Breast epithelium (tissue), 4 donors: Measurements from ENCODE around the gene PGGT1B. TPM values are rescaled to one million over a fixed set of nuclear protein-coding genes. Genes with fewer than 3 reads are reported as not detected.
A peak's percentile ranks its signal among the peaks of the same experiment; 100 is the strongest.
"Not testable (repeated sequence)": the region's sequence is repeated elsewhere in the genome, so short reads cannot be mapped to it uniquely, and the experiment has no call there.

Source experiments
- DNase-seq, 2 donors: peaks; one replicate each; pipeline ENCODE4 v3.0.0-alpha.2; 2019; ENCODE audit warnings: low spot score in 2 of 2
- H3K27ac ChIP-seq, 2 donors: fragments of 200-600 bp; sonication (generic) in 1 of 2; one replicate each; pipeline ENCODE4 v1.5.1; 2016 to 2019; ENCODE audit warnings: mild to moderate bottlenecking in 1 of 2
- H3K27me3 ChIP-seq, 2 donors: fragments of 200-600 bp; sonication (generic) in 1 of 2; one replicate each; pipeline versions ENCODE4 v1.5.1 to v1.6.0; 2017 to 2019; ENCODE audit warnings: control low read depth in 1 of 2, mild to moderate bottlenecking in 1 of 2
- H3K36me3 ChIP-seq: fragments of 200-600 bp; one replicate; pipeline ENCODE4 v1.5.1; 2019
- H3K4me1 ChIP-seq, 2 donors: fragments of 200-600 bp; sonication (generic); one replicate each; pipeline ENCODE4 v1.5.1; 2016 to 2019; ENCODE audit warnings: control low read depth in 1 of 2
- H3K4me3 ChIP-seq, 3 donors: fragments of 200-600 bp; sonication (generic); 1 replicate in 2 of 3; 2 replicates in 1 of 3; pipeline ENCODE4 v1.5.1; 2016 to 2019; ENCODE audit warnings: mild to moderate bottlenecking in 3 of 3, moderate library complexity in 2 of 3
- H3K9me3 ChIP-seq, 2 donors: fragments of 200-600 bp; sonication (generic) in 1 of 2; one replicate each; pipeline ENCODE4 v1.5.1; 2016 to 2019; ENCODE audit warnings: control low read depth in 1 of 2
- CTCF ChIP-seq, 3 donors: fragments of 450-650 bp; IDR thresholded peaks; one replicate each; pipeline ENCODE4 v1.5.1; 2016 to 2017; ENCODE audit warnings: antibody characterized with exemption in 3 of 3, mild to moderate bottlenecking in 3 of 3, moderate library complexity in 3 of 3
- POLR2A ChIP-seq: fragments of 450-650 bp; IDR thresholded peaks from one replicate; pipeline ENCODE4 v1.6.1; 2016; ENCODE audit warnings: antibody characterized with exemption, mild to moderate bottlenecking, moderate library complexity
- POLR2AphosphoS5 ChIP-seq, 3 donors: sonication (generic); formaldehyde crosslinking; IDR thresholded peaks; one replicate each; pipeline ENCODE4 v1.6.1; 2017; ENCODE audit warnings: antibody characterized with exemption in 3 of 3
- intact Hi-C: fragments of 100-400 bp; cut with DNase I; formaldehyde crosslinking; loops from one replicate; pipeline ENCODE4 v1.15.1; 2023; ENCODE audit warnings: low total_unique reads
- total RNA-seq, 3 donors: library from RNA; depleted of rRNA; stranded (reverse); fragments of >200 nt; gene quantifications; one replicate each; pipeline ENCODE4 v1.1.0, GENCODE V29; 2016

The PGGT1B gene
- total RNA-seq, 3 donors from 2014 or later: 12.6 to 15.7 (median 15.7) TPM

DNA sequence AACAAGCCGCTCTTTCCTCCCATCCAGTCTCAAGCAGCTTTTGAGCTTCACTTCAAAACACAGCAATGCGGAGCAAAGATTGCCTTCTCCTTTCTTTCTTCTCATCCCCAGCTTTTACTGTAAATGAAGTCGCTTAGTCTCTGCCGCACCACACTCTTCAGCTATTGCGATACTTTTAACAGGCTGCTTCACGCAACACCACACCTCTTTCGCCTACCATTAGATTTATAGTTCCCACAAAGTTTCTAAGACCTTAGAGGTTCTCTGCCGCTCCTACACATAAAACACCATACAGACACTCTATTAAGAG, 711 bp downstream of the PGGT1B start:
- Histone ChIP-seq H3K27ac (peak overlapping the region in 1 of 2 donors; percentile 83), H3K9me3 (no peaks in the 10 kb centered on the region), H3K27me3 (no peaks in the 10 kb centered on the region), H3K4me1 (peaks cover 0 to 3% of the 10 kb centered on the region in 2 donors), H3K4me3 (peak overlapping the region; percentile 77 to 93 (median 89)), H3K36me3 (no peaks in the 10 kb centered on the region)
- no peak for DNase-seq
- no peak for TF ChIP-seq POLR2AphosphoS5 (IDR thresholded peaks at IDR 0.05)
- TF ChIP-seq CTCF (IDR thresholded peaks at IDR 0.05): no peak
- no peak for TF ChIP-seq POLR2A
- intact Hi-C loops: no loop called here

GRCh38 chr5:115260248-115260647, 2.4 kb downstream of the PGGT1B start:
- no peaks in the 10 kb centered on the region for H3K9me3 ChIP-seq
- H3K4me1 ChIP-seq: peaks cover 0 to 3% of the 10 kb centered on the region in 2 donors
- TF ChIP-seq POLR2A: no peak
- no peak for TF ChIP-seq POLR2AphosphoS5 (IDR thresholded peaks at IDR 0.05)
- TF ChIP-seq CTCF (IDR thresholded peaks at IDR 0.05): no peak

DNA sequence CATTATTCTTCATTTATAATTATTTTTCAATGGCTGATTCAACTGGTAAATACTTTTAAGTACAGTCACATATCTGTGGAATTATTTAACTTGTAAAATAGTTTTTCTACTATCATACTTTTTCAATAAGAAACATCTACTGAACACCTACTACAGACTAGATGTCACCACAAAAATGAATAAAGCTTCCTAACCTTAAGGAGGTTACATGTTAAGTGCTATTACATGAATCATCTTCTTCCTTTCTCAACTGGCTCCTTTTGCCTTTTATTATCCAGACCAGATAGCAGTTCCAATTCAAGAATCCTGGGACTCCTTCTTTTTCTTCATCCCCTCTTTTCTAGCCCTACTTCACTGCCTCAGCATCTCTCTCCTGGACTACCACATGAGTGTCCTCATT, 4.7 kb downstream of the PGGT1B start:
- H3K36me3 ChIP-seq: no peaks in the 10 kb centered on the region
- no peak overlapping the region for H3K4me3 ChIP-seq
- intact Hi-C loops: no loop called here
- no peak overlapping the region for H3K27ac ChIP-seq
- no peaks in the 10 kb centered on the region for H3K27me3 ChIP-seq
- DNase-seq: no peak
- no peaks in the 10 kb centered on the region for H3K9me3 ChIP-seq
- peaks cover 0 to 3% of the 10 kb centered on the region in 2 donors for H3K4me1 ChIP-seq
- TF ChIP-seq POLR2A (no peak), CTCF (IDR thresholded peaks at IDR 0.05) (no peak), POLR2AphosphoS5 (IDR thresholded peaks at IDR 0.05) (no peak)

More at GRCh38 chr5:115260248-115260647, 2.4 kb downstream of the PGGT1B start:
- DNase-seq: no peak
- Histone ChIP-seq H3K4me3 (no peak overlapping the region), H3K27ac (no peak overlapping the region), H3K36me3 (no peaks in the 10 kb centered on the region), H3K27me3 (no peaks in the 10 kb centered on the region)
- intact Hi-C loops: no loop called here

GRCh38 chr5:115249379-115249778, 13.3 kb downstream of the PGGT1B start:
- DNase-seq, H3K36me3 ChIP-seq, H3K27ac ChIP-seq, H3K9me3 ChIP-seq, H3K4me3 ChIP-seq, H3K4me1 ChIP-seq, H3K27me3 ChIP-seq, intact Hi-C loops: not testable (repeated sequence)

DNA sequence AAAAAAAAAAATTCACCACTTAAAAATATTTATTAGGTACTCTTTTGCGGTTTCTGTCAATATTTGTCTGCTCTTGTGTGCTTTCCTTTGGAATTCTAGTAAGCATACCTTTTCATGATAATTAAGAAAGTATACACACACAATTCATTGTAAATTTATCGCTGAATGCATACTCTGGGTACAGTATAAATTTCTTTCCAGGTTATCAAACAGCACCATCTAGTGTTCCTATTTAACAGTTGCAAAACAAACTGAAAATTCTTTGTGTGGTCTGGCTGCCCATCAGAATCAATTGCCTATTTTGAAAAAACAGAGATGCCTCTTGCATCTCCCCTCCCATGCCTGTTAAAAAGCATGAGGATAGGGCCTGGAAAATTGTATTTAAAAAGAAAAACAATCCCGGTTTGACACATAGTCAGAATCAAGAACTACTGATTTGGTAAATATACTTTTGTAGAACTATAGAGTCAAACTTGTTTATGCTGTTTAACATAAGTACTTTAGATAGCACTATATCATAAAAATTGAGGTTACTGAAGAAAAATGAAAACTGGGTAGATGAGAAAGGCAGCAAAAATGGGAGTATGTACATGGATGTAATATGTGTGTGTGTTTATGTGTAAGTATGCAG, 16.2 kb downstream of the PGGT1B start:
- Histone ChIP-seq H3K4me1 (no peaks in the 10 kb centered on the region), H3K27ac (no peak overlapping the region), H3K9me3 (no peaks in the 10 kb centered on the region), H3K4me3 (no peak overlapping the region), H3K27me3 (no peaks in the 10 kb centered on the region), H3K36me3 (no peaks in the 10 kb centered on the region)
- DNase-seq: no peak
- TF ChIP-seq CTCF (IDR thresholded peaks at IDR 0.05) (peak in 2 of 3 donors; percentile 53 to 59), POLR2AphosphoS5 (IDR thresholded peaks at IDR 0.05) (no peak)
- intact Hi-C loops: no loop called here

DNA sequence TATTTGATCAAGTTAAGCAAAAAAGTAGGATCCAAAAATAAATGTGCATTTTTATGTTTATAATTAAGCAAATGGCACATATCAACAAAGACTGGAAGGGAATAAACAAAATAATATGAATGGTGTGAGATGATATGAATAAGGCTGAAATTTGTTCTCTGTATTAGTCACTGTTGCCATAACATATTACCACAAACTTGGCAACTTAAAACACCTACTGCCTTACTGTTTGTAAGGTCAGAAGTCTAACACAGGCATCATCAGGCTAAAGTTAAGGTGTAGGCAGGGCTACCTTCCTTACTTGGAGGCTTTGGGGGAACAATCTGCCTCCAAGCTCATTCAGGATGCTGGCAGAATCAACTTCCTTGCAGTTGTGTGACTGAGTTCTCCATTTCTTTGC, 19.3 kb downstream of the PGGT1B start:
- intact Hi-C loops: no loop called here

More for the DNA sequence above, 19.3 kb downstream of the PGGT1B start:
- Histone ChIP-seq H3K27ac (no peak overlapping the region), H3K4me3 (no peak overlapping the region), H3K36me3 (no peaks in the 10 kb centered on the region), H3K4me1 (no peaks in the 10 kb centered on the region), H3K9me3 (no peaks in the 10 kb centered on the region), H3K27me3 (no peaks in the 10 kb centered on the region)
- DNase-seq: no peak
- TF ChIP-seq CTCF (IDR thresholded peaks at IDR 0.05): no peak
- no peak for TF ChIP-seq POLR2AphosphoS5 (IDR thresholded peaks at IDR 0.05)
- no peak for TF ChIP-seq POLR2A
